Natural killer cell (primary cell): ENCODE data around the gene MECP2. TPM values are rescaled to one million over a fixed set of nuclear protein-coding genes. Genes with fewer than 3 reads are reported as not detected.
A peak's percentile ranks its signal among the peaks of the same experiment; 100 is the strongest.

Experiments used
- ATAC-seq, 3 donors: fragments of 150-1000 bp in 2 of 3; fragments of 200-7000 bp in 1 of 3; cut with Tn5 transposase; 1 replicate in 1 of 3; 2 replicates in 2 of 3; pipeline ENCODE4 v1.10.0; 2021; ENCODE audit warnings: mild to moderate bottlenecking in 2 of 3, moderate library complexity in 2 of 3
- DNase-seq, 2 donors: peaks; one replicate each; pipeline versions ENCODE4 v3.0.0 to v3.0.0-alpha.2; 2013 to 2021; ENCODE audit warnings: mixed read lengths in 1 of 2
- H3K27ac ChIP-seq: one replicate; pipeline ENCODE4 v1.5.1; 2013; ENCODE audit warnings: mild to moderate bottlenecking, low read length
- H3K27me3 ChIP-seq: one replicate; pipeline ENCODE4 v1.6.1; 2013; ENCODE audit warnings: low read length; ENCODE audit not compliant: control insufficient read depth, insufficient read depth
- H3K36me3 ChIP-seq: one replicate; pipeline ENCODE4 v1.6.1; 2013; ENCODE audit warnings: low read length; ENCODE audit not compliant: control insufficient read depth, insufficient read depth
- H3K4me1 ChIP-seq: one replicate; pipeline ENCODE4 v1.6.1; 2013; ENCODE audit warnings: low read length; ENCODE audit not compliant: control insufficient read depth, insufficient read depth
- H3K4me3 ChIP-seq: one replicate; pipeline ENCODE4 v1.5.1; 2013; ENCODE audit warnings: low read length
- H3K9me3 ChIP-seq: one replicate; pipeline ENCODE4 v1.6.1; 2013; ENCODE audit warnings: low read length; ENCODE audit not compliant: control insufficient read depth, insufficient read depth
- H3K27ac Mint-ChIP-seq, 2 donors: one replicate each; pipeline ENCODE4 v1.8.0; 2022; ENCODE audit warnings: mild to moderate bottlenecking in 2 of 2, mixed read lengths in 2 of 2, moderate library complexity in 1 of 2
- H3K27me3 Mint-ChIP-seq, 2 donors: one replicate each; pipeline ENCODE4 v1.8.0; 2022; ENCODE audit warnings: low read depth in 2 of 2, mixed read lengths in 2 of 2
- H3K36me3 Mint-ChIP-seq: one replicate; pipeline ENCODE4 v1.8.0; 2022; ENCODE audit warnings: mixed read lengths
- H3K4me1 Mint-ChIP-seq, 2 donors: one replicate each; pipeline ENCODE4 v1.8.0; 2022; ENCODE audit warnings: mixed read lengths in 2 of 2
- H3K4me3 Mint-ChIP-seq: one replicate; pipeline ENCODE4 v1.8.0; 2022; ENCODE audit warnings: mild to moderate bottlenecking, moderate library complexity, mixed read lengths
- H3K9me3 Mint-ChIP-seq, 2 donors: one replicate each; pipeline ENCODE4 v1.8.0; 2022; ENCODE audit warnings: mixed read lengths in 2 of 2
- CTCF ChIP-seq: fragments of 200-600 bp; IDR thresholded peaks from one replicate; pipeline ENCODE4 v1.8.0; 2022; ENCODE audit warnings: antibody characterized with exemption
- WGBS: methylation state at CpG from one replicate; pipeline ENCODE4 v1.1.7; 2013; ENCODE audit warnings: missing lambda C conversion rate; ENCODE audit not compliant: insufficient coverage; 5-methylcytosine and 5-hydroxymethylcytosine counted together
- intact Hi-C: fragments of 100-400 bp; cut with micrococcal nuclease; formaldehyde crosslinking; loops from one replicate; pipeline ENCODE4 v1.14.2; 2022
- total RNA-seq, 4 donors: library from RNA; stranded (reverse); fragments of 120-200 nt in 1 of 4; gene quantifications; one replicate each; pipeline versions ENCODE4 v1.2.3 to v1.2.4, GENCODE V29; 2013 to 2022

MECP2 gene
- total RNA-seq, 3 donors from 2014 or later (not counting 1 experiment from before 2014, with no cell fraction given): 177 to 198 (median 182) TPM

- peaks cover 48 to 70% of the 10 kb centered on the region in 2 donors for H3K4me1 Mint-ChIP-seq
- TF ChIP-seq CTCF: no peak
- H3K9me3 Mint-ChIP-seq: no peaks in the 10 kb centered on the region
- Histone ChIP-seq H3K4me3 (no peak overlapping the region), H3K36me3 (peaks cover 5% of the 10 kb centered on the region), H3K4me1 (peaks cover 34% of the 10 kb centered on the region), H3K27ac (peak overlapping the region; percentile 50), H3K9me3 (no peaks in the 10 kb centered on the region), H3K27me3 (no peaks in the 10 kb centered on the region)
- 54% methylated on average over 4 of the region's 8 CpGs for WGBS
- H3K27me3 Mint-ChIP-seq: peaks cover 0 to 7% of the 10 kb centered on the region in 2 donors
- ATAC-seq (peak; percentile 48 to 67 (median 65)), DNase-seq (peak in 1 of 2 donors; percentile 30)
- no peaks in the 10 kb centered on the region for H3K36me3 Mint-ChIP-seq
- H3K4me3 Mint-ChIP-seq: peak overlapping the region; percentile 52
- intact Hi-C loops: loop anchor here (10.0 kb wide), 3 partner anchors 77 to 283 kb away; partner anchors contain the start of genes ARHGAP4, EMD, FLNA and IRAK1
- peak overlapping the region; percentile 80 to 84 for H3K27ac Mint-ChIP-seq
These were observed 5.8 kb downstream of the MECP2 start for GRCh38 chrX:154091678-154092077.

GRCh38 chrX:154090731-154091130 is 6.8 kb downstream of the MECP2 start:
- H3K36me3 ChIP-seq: peaks cover 5% of the 10 kb centered on the region
- peaks cover 29% of the 10 kb centered on the region for H3K4me1 ChIP-seq
- Mint-ChIP-seq H3K4me1 (peaks cover 42 to 63% of the 10 kb centered on the region in 2 donors), H3K27me3 (peaks cover 0 to 7% of the 10 kb centered on the region in 2 donors), H3K9me3 (no peaks in the 10 kb centered on the region), H3K27ac (peak overlapping the region; percentile 80 to 84), H3K4me3 (peak overlapping the region; percentile 22), H3K36me3 (no peaks in the 10 kb centered on the region)
- no peak overlapping the region for H3K4me3 ChIP-seq
- H3K27ac ChIP-seq: no peak overlapping the region
- intact Hi-C loops: loop anchor here (10.0 kb wide), 3 partner anchors 76 to 284 kb away; partner anchors contain the start of genes ARHGAP4, EMD, FLNA and IRAK1
- no peak for DNase-seq
- ATAC-seq: no peak
- no peaks in the 10 kb centered on the region for H3K27me3 ChIP-seq
- no peaks in the 10 kb centered on the region for H3K9me3 ChIP-seq
- TF ChIP-seq CTCF: no peak
- WGBS: 71% methylated on average over 3 of the region's 4 CpGs

- H3K4me3 ChIP-seq: no peak overlapping the region
- DNase-seq: peak in 1 of 2 donors; percentile 14
- H3K27me3 Mint-ChIP-seq: peaks cover 0 to 7% of the 10 kb centered on the region in 2 donors
- H3K9me3 ChIP-seq: no peaks in the 10 kb centered on the region
- H3K36me3 Mint-ChIP-seq: no peaks in the 10 kb centered on the region
- WGBS: 65% methylated on average over 6 of the region's 7 CpGs
- no peak overlapping the region for H3K27ac ChIP-seq
- H3K27ac Mint-ChIP-seq: peak overlapping the region; percentile 77 to 83
- no peaks in the 10 kb centered on the region for H3K9me3 Mint-ChIP-seq
- peaks cover 5% of the 10 kb centered on the region for H3K36me3 ChIP-seq
- peak in 1 of 3 donors; percentile 15 for ATAC-seq
- peak overlapping the region; percentile 42 for H3K4me3 Mint-ChIP-seq
- peaks cover 17% of the 10 kb centered on the region for H3K4me1 ChIP-seq
- intact Hi-C loops: no loop called here
- H3K27me3 ChIP-seq: no peaks in the 10 kb centered on the region
- peaks cover 26 to 32% of the 10 kb centered on the region in 2 donors for H3K4me1 Mint-ChIP-seq
- no peak for TF ChIP-seq CTCF
These were observed 12.8 kb downstream of the MECP2 start for GRCh38 chrX:154084449-154085300.
